Activated CD8-positive, alpha-beta memory T cell treated with anti-CD3 and anti-CD28 coated beads for 1 hour (primary cell): Measurements from ENCODE around the gene NAT14.
"Not testable (repeated sequence)": the region's sequence is repeated elsewhere in the genome, so short reads cannot be mapped to it uniquely, and the experiment has no call there.

Source experiments
- DNase-seq, 2 donors: peaks; one replicate each; pipeline ENCODE4 v3.0.0-alpha.2; 2020; ENCODE audit warnings: low read depth in 1 of 2; ENCODE audit errors: extremely low read depth in 1 of 2

NAT14 gene

DNA sequence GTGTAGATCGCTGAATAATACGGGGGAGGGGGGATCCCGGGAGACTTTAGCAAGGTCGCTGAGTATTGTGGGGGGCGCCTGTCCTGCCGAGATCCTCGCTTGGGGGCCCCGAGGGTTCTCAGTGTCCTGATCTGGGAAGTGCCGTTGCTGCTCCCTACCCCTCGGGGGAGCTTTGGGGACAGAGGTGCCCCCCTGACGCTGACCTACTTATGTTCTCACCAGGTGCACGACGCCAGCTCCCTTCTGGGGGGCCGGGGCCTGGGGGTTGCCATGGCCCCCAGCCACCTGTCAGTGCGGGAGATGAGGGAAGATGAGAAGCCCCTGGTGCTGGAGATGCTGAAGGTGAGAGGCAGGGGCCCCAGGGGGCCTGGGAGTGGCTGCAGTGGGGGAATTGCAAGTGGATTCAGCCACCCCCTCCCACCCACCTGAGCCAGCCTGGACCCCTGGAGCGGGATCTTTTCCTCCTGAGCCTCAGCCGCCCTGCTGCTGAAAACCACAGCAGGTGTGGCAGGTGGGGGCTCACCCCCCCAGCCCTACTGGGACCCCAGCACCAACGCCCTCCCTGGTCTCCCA is 537 bp downstream of the NAT14 start:
- DNase-seq = no peak

DNA sequence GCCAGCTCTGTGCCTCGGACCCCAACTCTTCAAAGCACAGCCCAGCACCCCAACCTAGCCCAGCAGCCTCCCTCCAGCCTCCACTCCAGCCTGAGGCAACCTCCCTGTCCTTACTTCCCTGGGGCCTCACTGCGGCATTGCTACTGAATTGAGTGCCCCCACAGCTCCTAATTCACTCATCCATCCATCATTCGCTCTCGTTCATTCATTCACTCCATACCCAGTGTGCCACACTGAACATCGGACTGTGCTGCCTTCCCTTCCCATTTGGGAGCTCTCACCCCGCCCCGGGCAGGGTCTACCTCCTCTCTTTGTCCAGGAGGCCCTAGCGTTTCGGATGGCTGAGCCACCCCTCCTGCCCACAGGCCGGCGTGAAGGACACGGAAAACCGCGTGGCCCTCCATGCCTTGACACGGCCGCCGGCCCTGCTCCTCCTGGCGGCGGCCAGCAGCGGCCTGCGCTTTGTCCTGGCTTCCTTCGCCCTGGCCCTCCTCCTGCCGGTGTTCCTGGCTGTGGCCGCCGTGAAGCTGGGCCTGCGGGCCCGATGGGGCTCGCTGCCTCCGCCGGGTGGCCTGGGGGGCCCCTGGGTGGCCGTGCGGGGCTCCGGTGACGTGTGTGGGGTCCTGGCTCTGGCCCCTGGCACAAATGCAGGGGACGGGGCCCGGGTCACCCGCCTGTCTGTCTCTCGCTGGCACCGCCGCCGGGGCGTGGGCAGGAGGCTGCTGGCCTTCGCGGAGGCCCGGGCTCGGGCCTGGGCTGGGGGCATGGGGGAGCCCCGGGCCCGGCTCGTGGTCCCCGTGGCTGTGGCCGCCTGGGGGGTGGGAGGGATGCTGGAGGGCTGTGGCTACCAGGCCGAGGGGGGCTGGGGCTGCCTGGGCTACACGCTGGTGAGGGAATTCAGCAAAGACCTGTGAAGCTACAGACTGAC is 1.3 kb downstream of the NAT14 start:
- no peak for DNase-seq

DNA sequence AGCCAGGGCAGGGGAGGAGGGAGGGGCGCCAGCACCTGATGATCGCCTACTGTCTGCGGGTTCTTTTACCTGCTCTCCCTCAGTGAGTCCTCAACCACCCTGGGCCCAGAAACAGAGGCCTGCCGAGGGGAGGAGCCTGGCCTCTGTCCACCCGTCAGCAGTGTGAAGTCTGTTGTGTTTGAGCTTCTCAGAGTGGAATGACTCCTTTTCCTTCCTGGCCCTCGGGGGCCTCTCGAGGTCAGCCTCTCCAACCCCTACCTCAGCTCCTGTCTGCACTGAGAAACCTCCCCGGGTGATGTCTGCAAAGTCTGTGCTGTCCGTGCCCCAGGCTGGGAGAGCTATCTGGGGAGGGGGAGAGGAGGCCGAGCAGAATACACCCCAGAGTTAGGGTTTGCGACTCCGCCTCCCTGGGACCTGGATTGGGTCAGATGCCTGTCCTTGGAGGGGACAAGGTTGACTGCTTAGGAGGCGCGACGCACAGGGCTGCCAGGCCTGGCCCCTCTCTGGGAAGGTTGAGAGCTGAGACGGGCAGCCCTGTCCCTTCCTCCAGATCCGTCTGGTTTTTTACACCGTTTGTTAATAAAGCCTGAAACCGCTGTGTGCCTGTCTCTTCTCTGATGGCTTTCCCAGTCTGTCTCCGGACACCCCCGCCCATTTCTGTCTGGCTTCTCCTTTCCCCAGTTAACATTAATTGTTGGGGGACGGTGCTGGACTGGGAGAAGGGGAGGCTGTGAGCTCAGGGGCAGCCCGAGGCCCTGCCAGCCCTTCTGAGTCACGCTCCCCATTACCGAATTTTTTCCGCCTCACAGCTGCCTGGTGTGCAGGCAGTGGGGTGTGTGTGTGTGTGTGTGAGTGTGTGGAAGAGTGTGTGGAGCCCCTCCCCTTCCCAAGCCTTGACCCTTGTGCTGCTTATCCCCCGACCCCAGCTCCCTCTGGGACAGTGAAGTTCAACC is 2.3 kb downstream of the NAT14 start:
- DNase-seq = no peak

DNA sequence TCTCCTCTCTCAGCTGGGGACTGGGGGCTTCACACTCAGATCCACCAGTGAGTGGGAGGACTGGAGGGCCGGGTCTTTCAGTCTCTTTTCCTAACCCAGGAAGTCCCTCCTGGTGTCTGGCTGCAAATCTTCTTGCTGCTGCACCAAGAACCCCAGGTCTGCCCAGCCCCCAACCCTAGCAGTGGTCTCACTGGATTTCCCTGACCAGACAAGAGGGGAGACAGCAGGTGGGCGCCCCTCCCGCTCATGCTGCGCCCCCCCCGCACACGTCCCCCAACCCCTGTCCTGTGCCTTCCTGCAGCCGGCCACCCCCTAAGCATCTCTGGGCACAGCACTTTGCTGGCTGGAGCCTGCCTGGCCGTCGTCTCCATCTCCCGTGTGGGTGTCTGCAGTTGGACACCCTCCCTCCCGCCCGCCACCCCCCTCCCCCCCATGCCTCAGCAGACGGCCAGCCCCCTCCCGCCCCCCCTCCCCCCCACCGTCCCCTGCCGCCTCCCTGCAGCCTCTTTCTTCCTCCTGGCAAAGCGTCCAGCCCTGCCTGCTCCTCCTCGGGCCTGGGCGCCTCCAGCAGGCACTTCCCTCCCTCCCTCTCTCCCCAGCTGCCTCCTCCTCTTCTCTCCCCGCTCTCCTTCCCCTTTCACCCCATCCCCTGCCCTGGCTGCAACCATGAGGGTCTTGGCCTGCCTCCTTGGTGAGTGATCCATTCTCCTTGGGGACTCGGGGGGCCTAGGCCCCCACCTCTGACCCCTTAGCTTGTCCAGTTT is 3.1 kb downstream of the NAT14 start, which contains the start of gene SSC5D:
Gene SSC5D, plus strand, starts transcription at position 513 of the 764 bp plus-strand sequence. Its CDS starts 154 bp downstream, at position 667.
- no peak for DNase-seq

DNA sequence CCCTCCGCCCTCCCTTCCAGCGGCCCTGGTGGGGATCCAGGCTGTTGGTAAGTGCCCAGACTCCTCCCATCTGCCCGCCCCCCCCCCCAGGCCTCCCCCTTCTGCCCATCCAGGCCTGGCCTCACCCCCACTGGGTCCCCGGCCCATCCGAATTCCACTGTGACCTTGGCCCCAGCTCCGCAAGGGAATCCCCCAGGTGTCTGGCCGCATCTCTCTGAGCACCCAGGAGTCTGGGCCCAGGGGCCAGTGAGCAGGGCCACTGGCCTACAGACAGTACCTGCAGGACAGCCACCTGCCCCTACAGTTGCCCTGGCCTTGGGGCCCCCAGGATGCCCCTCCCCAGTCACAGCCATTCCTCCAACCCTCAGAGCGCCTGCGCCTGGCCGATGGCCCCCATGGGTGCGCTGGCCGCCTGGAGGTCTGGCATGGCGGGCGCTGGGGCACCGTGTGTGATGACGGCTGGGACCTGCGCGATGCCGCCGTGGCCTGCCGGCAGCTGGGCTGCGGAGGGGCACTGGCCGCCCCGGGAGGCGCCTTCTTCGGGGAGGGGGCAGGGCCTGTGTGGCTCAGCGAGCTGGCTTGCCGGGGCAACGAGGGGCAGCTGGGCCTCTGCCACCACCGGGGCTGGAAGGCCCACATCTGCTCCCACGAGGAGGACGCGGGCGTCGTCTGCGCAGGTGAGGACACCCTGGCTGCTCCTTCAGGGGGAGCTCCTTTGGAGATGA is 4.2 kb downstream of the NAT14 start:
- no peak for DNase-seq

DNA sequence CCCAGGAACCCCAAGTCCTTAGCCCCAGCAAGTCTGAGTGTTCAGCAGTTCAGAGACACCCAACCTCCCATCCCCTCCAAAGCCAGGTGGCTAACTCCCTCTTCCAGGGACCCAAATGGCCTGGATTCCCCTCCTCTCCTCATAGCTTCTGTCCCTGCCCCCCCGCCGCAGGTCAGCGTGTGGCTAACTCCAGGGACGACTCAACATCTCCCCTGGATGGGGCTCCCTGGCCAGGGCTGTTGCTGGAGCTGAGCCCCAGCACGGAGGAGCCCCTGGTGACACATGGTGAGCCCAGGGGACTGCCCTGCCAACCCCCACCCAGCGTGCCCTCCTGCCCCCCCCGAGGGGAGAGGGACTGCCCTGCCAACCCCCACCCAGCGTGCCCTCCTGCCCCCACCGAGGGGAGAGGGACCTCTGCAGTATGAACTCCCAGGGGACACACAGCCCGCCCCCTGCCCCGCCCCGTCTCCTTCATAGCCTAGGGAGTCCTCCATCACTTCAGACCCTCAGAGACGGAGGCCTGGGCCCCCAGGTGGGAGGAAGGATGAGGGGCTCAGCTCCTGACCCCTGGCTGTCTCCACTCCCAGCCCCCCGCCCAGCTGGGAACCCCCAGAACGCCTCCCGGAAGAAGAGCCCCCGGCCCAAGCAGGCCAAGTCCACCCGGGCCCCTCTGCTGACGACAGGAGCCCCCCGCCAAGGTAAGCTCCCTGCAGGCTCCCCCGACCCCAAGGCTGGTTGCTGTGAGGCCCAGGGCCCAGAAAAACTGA is 4.9 kb downstream of the NAT14 start:
- DNase-seq = no peak

DNA sequence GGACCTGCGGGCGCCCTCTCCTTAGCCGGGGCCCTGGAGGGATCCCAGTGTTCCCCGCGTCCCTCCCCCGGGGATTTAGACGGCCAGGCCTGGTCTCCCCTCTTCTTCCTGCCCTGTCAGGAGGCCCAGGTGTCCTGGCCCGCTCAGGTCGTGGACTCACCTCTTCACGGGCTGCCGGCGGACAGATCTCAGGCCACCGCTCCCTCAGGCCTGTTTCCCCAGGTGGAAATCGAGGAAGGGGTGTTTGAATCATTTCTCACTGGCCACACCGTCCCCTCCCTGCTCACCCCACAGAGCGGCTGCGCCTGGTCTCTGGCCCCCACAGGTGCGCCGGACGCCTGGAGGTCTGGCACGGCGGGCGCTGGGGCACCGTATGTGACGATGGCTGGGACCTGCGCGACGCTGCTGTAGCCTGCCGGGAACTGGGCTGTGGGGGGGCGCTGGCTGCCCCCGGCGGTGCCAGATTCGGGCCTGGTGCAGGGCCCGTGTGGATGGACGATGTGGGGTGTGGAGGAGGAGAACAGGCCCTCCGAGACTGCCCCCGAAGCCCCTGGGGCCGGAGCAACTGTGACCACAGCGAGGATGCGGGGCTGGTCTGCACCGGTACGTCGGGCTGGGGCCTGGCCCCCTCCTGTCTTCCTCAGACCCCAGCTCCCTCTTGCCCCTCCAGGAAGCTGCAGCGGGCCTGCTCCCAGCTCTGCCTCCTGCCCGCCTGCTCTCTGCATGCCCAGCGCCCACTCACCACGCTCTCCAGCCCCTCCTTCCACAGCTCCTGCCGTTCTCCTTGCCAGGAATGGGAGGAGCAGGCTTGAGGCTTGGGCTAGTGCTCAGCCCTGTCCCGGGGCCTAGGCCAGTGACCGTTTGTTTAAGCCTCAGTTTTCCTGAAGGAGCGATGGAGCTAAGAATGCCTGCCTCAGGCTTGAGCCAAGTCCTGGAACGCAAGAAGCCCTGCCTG is 5.8 kb downstream of the NAT14 start:
- no peak for DNase-seq

DNA sequence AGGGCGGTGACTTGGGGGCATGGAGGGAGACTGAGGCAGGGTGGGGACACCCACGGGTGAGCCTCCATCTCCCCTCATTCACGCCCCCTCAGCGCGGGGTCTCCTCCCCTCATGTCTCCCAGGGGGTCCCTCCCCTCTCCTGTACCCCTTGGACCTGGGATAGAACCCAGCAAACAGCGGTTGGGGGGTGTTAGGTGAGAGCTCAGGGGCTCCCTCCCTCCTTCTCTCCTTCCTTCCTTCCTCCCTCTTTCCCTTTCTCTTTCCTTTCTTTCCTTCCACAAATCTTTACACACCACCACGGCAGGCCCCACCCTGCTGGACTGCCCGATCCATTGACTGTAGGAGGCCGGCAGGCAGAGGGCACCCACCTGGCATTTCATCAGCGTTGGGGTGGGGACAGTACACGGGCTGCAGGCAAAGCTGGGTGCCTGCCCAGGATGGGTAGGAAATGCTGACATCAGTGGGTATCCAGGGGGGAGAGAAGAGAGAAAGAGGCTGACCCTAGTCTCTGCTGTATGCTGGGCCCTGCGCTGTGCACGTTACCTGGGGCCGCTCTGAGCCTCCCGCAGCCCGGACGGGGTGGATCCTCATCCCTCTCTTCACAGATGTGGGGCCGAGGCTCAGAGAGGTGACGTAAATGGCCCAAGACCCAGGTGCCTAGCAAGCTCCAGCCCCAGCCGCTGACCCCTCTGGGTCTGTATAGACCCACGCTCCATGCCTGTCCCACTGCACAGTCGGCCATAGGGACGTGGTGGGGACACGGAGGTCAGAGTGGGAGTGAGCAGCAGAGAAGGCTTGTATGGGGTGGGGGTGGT is 6.8 kb downstream of the NAT14 start:
- no peak for DNase-seq

DNA sequence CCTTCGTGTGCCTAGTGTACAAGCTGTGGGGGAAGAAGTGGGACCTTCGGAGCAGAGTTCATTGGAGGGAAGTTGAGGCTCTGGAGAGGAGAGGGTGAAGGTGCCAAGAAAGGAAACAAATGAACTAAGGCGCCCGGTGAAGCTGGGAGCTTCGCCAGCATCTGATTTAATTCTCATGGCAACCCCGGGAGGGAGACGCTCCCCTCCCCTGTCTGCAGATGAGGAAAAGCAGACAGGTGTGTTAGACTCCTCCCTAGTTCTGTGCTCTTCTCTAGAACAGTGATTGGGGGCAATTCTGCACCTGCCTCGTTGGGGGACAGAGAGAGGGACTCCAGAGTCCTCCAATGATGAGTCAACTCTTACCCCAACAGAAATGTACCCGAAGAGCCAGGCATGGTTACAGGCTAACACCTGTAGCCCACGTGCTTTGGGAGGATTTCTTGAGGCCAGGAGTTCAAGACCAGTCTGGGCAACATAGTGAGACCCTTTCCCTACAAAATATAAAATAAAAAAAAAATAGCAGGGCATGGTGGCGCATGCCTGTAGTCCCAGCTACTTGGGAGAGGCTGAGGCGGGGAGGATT is 7.5 kb downstream of the NAT14 start:
- no peak for DNase-seq

DNA sequence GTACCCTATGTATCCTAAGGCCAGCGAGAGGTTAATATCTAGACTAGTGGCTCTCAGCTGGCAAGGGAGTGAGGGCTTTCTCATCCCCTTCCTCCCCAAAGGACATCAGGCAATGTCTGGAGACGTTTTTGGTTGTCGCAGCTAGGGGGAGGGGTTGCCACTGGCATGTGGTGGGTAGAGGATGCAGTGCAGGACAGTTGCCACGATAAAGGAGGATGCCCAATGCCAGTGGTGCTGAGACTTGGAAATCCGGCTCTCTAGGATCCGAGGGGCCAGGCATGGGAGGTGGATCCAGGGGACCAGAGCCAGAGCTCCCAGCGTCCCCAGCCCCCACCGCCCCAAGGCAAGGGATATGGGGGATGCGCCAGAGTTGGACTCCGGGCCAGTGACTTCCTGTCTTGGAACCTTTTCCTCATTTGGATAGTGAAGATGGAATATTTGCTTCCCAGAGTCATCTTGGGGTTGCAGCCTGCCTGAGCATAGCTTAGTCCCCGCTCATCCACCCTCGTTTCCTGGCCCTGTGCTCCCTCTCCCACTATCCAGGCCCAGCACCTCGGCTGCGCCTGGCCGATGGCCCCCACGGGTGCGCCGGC is 8.2 kb downstream of the NAT14 start:
- no peak for DNase-seq

DNA sequence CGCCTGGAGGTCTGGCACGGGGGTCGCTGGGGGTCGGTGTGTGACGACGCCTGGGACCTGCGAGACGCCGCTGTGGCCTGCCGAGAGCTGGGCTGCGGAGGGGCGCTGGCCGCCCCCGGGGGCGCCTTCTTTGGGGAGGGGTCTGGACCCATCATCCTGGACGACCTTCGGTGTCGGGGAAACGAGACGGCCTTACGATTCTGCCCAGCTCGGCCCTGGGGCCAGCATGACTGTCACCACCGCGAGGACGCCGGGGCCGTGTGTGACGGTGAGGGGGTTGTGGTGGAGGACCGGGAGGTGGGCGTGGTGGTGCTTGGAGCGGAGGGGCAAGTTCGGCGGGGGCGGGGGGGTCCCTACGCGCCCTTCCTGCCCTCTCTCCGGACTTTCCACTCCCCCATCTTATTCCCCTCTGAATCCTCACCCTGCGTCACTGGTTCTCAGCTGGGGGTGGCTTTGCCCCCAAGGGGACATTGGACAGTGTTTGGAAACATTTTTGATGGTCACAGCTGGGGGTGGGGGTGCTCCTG is 8.7 kb downstream of the NAT14 start:
- DNase-seq = no peak

DNA sequence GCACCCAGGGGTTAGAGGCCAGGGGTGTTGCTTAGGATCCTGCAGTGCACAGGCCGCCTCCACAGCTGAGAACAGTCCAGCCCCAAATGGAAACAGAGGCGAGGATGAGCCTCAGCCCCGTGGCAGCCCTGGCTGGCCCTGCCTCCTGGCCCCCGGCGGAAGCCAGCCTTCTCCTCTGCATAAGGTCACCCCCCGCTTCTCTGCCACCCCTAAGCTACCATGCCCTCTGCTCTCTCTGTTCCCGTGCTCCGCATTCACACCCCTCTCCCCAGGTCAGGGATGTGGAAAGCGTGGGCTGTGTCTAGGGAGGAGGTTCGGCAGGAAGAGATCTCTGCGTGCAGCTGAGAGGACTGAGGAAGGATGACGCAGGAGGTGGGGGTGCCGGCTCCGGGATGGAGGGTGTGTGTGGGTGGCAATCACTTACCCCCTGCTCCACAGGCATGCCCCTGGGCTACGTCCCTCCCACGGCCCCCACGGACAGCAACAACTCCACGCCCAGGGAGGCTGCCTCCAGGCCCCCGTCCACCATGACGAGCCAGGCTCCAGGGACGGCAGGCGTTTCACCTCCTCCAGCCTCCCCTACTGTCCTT is 9.3 kb downstream of the NAT14 start:
- no peak for DNase-seq

DNA sequence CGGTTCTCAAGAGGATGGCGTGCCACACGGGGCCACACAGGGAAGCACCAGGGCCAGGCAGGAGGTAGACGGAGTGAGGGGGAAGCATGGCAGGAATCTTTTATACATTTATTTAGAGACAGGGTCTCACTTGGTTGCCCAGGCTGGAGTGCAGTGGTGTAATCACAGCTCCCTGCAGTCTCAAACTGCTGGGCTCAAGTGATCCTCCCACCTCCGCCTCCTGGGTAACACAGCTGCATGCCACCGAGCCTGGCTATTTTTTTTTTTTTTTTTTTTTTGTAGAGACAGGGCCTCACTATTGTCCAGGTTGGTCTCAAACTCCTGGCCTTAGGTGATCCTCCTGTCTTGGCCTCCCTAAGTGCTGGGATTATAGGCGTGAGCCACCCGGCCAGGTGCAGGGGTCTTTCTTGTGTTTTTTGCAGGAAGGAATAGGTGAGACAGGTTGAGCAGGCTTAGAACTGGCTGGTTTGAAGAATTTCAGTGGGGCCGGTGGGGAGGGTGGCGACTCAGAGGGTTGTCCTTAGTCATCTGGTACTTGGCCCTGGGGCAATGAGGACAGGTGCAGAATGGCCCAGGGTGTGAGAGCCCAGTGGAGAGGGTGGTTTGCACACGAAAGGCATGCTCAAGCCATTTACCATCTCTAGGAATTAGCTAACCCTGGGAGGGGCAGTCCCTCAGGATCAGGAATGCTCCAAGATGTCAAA is 10.8 kb downstream of the NAT14 start:
- DNase-seq = no peak

DNA sequence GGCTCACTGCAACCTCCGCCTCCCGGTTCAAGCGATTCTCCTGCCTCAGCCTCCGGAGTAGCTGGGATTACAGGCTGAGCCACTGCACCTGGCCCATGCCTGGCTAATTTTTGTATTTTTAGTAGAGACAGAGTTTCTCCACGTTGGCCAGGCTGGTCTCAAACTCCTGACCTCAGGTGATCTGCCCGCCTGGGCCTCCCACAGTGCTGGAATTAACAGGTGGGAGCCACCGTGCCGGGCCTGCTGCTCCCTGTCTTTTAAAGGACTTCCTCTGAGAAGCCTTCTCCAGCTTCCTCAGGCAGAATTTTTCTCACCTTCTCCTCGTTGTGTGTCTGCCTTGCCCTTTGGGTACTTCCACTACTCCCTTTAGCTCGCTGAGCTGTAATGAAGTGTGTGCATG is 11.8 kb downstream of the NAT14 start:
- not testable (repeated sequence) for DNase-seq

DNA sequence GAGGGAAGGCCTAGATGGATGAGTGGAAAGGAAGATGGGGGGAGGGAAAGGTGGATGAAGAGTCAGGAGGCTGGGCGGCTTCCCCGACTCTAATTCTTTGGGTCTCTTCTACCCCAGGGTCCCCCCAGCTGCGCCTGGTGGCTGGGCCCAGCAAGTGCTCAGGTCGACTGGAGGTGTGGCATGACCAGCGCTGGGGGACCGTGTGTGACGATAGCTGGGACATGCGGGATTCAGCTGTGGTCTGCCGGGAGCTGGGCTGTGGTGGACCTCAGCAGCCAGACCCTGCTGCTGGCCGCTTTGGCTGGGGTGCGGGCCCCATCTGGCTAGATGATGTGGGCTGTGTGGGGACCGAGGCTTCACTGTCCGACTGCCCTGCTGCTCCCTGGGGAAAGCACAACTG is 12.8 kb downstream of the NAT14 start:
- no peak for DNase-seq
